OCI-LY7 (cell line): ENCODE results near the gene PPP1R2B. TPM values are rescaled to one million over a fixed set of nuclear protein-coding genes. Genes with fewer than 3 reads are reported as not detected.

Source experiments
- BruUV-seq: library from RNA; stranded (reverse); fragments of 400-500 nt; replicated peaks from 2 replicates; lab custom pipeline; 2021; lab: Mats Ljungman, UMichigan
- CTCF ChIA-PET: fragments of 300-600 bp; sonication (Branson Sonifier 250); formaldehyde crosslinking; loops from one replicate; lab custom pipeline; 2022; ENCODE audit warnings: antibody characterized with exemption; ENCODE audit not compliant: unreplicated experiment; lab: Charles Lee
- POLR2A ChIA-PET: fragments of 300-600 bp; sonication (Branson Sonifier 250); formaldehyde crosslinking; loops from one replicate; lab custom pipeline; 2022; ENCODE audit warnings: antibody characterized with exemption; lab: Charles Lee
- DNase-seq: peaks from one replicate; pipeline ENCODE4 v3.0.0-alpha.2; 2015; ENCODE audit warnings: low spot score
- H2AFZ ChIP-seq: fragments of 200-600 bp; sonication (generic), shearing (Covaris generic); 2 replicates; pipeline ENCODE4 v1.6.1; 2014; ENCODE audit warnings: mild to moderate bottlenecking, antibody characterized with exemption, low read length, moderate library complexity
- H3K27ac ChIP-seq: fragments of 200-600 bp; sonication (generic); 2 replicates; pipeline ENCODE4 v1.5.1; 2014; ENCODE audit warnings: mixed run types, low read depth, mild to moderate bottlenecking, moderate library complexity, low read length, inconsistent platforms; ENCODE audit not compliant: poor library complexity, severe bottlenecking
- H3K36me3 ChIP-seq: fragments of 200-600 bp; sonication (generic); 2 replicates; pipeline ENCODE4 v1.6.1; 2014; ENCODE audit warnings: mild to moderate bottlenecking, antibody characterized with exemption, low read length, moderate library complexity, mixed read lengths; ENCODE audit not compliant: insufficient read depth
- H3K4me1 ChIP-seq: fragments of 200-600 bp; sonication (generic); 2 replicates; pipeline ENCODE4 v1.5.1; 2014; ENCODE audit warnings: mild to moderate bottlenecking, low read length; ENCODE audit not compliant: insufficient read depth, poor library complexity, severe bottlenecking
- H3K4me2 ChIP-seq: fragments of 200-600 bp; sonication (generic); 2 replicates; pipeline ENCODE4 v1.6.1; 2014; ENCODE audit warnings: mild to moderate bottlenecking, low read length
- H3K4me3 ChIP-seq: fragments of 200-600 bp; sonication (generic); 2 replicates; pipeline ENCODE4 v1.5.1; 2014; ENCODE audit warnings: mild to moderate bottlenecking, low read depth, low read length; ENCODE audit not compliant: poor library complexity, severe bottlenecking
- H3K79me2 ChIP-seq: fragments of 200-600 bp; sonication (generic); 2 replicates; pipeline ENCODE4 v1.6.1; 2016; ENCODE audit warnings: low read depth, mild to moderate bottlenecking, low read length, moderate library complexity, mixed read lengths; ENCODE audit not compliant: insufficient read depth
- H3K9me2 ChIP-seq: fragments of 200-600 bp; sonication (generic); 2 replicates; pipeline ENCODE4 v1.6.1; 2016; ENCODE audit warnings: mild to moderate bottlenecking, low read length, mixed read lengths; ENCODE audit not compliant: insufficient read depth
- H3K9me3 ChIP-seq: fragments of 200-600 bp; sonication (generic); 2 replicates; pipeline ENCODE4 v1.6.1; 2014; ENCODE audit warnings: mild to moderate bottlenecking, mixed run types, low read length, mixed read lengths
- H4K20me1 ChIP-seq: fragments of 200-600 bp; sonication (generic); 2 replicates; pipeline ENCODE4 v1.6.1; 2014; ENCODE audit warnings: mild to moderate bottlenecking, antibody characterized with exemption, low read length, moderate library complexity, mixed read lengths; ENCODE audit not compliant: insufficient read depth
- CTCF ChIP-seq: fragments of 200-600 bp; sonication (generic); conservative IDR thresholded peaks from 2 replicates; pipeline ENCODE4 v1.5.1; 2014; ENCODE audit warnings: mild to moderate bottlenecking, antibody characterized with exemption, low read length, moderate library complexity, mixed read lengths
- EZH2phosphoT487 ChIP-seq: fragments of 200-600 bp; sonication (generic); IDR thresholded peaks from 2 replicates; pipeline ENCODE4 v1.6.1; 2018; ENCODE audit warnings: low read depth, borderline replicate concordance, mild to moderate bottlenecking, mixed run types, antibody characterized with exemption, low read length, moderate library complexity, mixed read lengths
- intact Hi-C: fragments of 100-400 bp; cut with micrococcal nuclease; formaldehyde crosslinking; loops from one replicate; pipeline ENCODE4 v1.10.0; 2022; ENCODE audit not compliant: unreplicated experiment
- total RNA-seq, 2 experiments: library from RNA; depleted of rRNA in 1 of 2; stranded (reverse); fragments of >200 nt in 1 of 2; shearing (Covaris generic) in 1 of 2; gene quantifications; 2 replicates each; pipeline ENCODE4 v1.2.3, GENCODE V29; 2014 to 2022

The PPP1R2B gene
- total RNA-seq, 2 experiments from 2014 or later = not detected

GRCh38 chr5:156815988-156816599, 34.0 kb upstream of the PPP1R2B start:
- Histone ChIP-seq H3K27ac (no peak overlapping the region), H3K79me2 (no peaks in the 10 kb centered on the region), H4K20me1 (no peaks in the 10 kb centered on the region), H3K36me3 (no peaks in the 10 kb centered on the region; the same call in 1 of the 2 replicates), H3K9me3 (no peaks in the 10 kb centered on the region), H3K4me1 (peaks cover 36% of the 10 kb centered on the region), H3K4me3 (no peak overlapping the region), H2AFZ (peak overlapping the region; percentile 24; the same call in 1 of the 2 replicates), H3K9me2 (no peaks in the 10 kb centered on the region), H3K4me2 (no peak overlapping the region)
- TF ChIP-seq EZH2phosphoT487 = no peak
- peak; percentile 88 for TF ChIP-seq CTCF
- ChIA-PET POLR2A (interaction anchor here (0.6 to 2.5 kb wide), 3 partner anchors 10 to 237 kb away, joined by 3 to 6 read pairs (median 5); no protein-coding TSS in a partner anchor), CTCF (no interaction called here)
- intact Hi-C loops = loop anchor here (5.0 kb wide), 1 partner anchor 99 kb away; no protein-coding TSS in a partner anchor
- no TSS peak for BruUV-seq
- peak; percentile 61 for DNase-seq

GRCh38 chr5:156819537-156819936, 30.6 kb upstream of the PPP1R2B start:
- Histone ChIP-seq H3K4me1 (peaks cover 61% of the 10 kb centered on the region), H3K27ac (peak overlapping the region; percentile 22), H2AFZ (peak overlapping the region; percentile 70), H3K79me2 (no peaks in the 10 kb centered on the region), H3K4me2 (peak overlapping the region; percentile 47), H3K9me2 (no peaks in the 10 kb centered on the region), H3K36me3 (no peaks in the 10 kb centered on the region), H3K4me3 (no peak overlapping the region), H4K20me1 (no peaks in the 10 kb centered on the region), H3K9me3 (no peaks in the 10 kb centered on the region)
- TF ChIP-seq CTCF (no peak), EZH2phosphoT487 (no peak)
- CTCF ChIA-PET = no interaction called here
- POLR2A ChIA-PET = no interaction called here
- BruUV-seq = no TSS peak
- intact Hi-C loops = loop anchor here (5.0 kb wide), 1 partner anchor 102 kb away; no protein-coding TSS in a partner anchor
- DNase-seq = no peak
